ENCODE results near the gene MYOG.

Gene MYOG

GRCh38 chr1:203048086-203048485, 37.7 kb downstream of the MYOG start:
- FAIRE-seq = no peak
- DNase-seq (ENCODE audit: low spot score) = no peak

- peak; percentile 88 for FAIRE-seq
Measured at GRCh38 chr1:203046984-203047630, 38.7 kb downstream of the MYOG start.

GRCh38 chr1:203045821-203046594, 39.8 kb downstream of the MYOG start:
- DNase-seq (ENCODE audit: low spot score) (no peak), FAIRE-seq (no peak)

More at GRCh38 chr1:203046984-203047630, 38.7 kb downstream of the MYOG start:
- DNase-seq (ENCODE audit: low spot score) = peak; percentile 76

GRCh38 chr1:203045336-203045735, 40.5 kb downstream of the MYOG start:
- DNase-seq (ENCODE audit: low spot score) = no peak
- no peak for FAIRE-seq

GRCh38 chr1:203044546-203045250, 41.1 kb downstream of the MYOG start:
- FAIRE-seq (no peak), DNase-seq (ENCODE audit: low spot score) (no peak)

GRCh38 chr1:203043830-203044545, 41.8 kb downstream of the MYOG start:
- no peak for FAIRE-seq
- DNase-seq (ENCODE audit: low spot score) = no peak

- DNase-seq (ENCODE audit: low spot score) = no peak
- no peak for FAIRE-seq
Measured at GRCh38 chr1:203041351-203041932, 44.4 kb downstream of the MYOG start.

- no peak for DNase-seq (ENCODE audit: low spot score)
- FAIRE-seq = no peak
Measured at GRCh38 chr1:203040513-203041275, 45.1 kb downstream of the MYOG start.

- FAIRE-seq = no peak
- DNase-seq (ENCODE audit: low spot score) = no peak
Measured at GRCh38 chr1:203039609-203040512, 46.0 kb downstream of the MYOG start.

- FAIRE-seq (peak; percentile 15), DNase-seq (ENCODE audit: low spot score) (peak; percentile 62)
Measured at GRCh38 chr1:203038891-203039608, 46.8 kb downstream of the MYOG start.

GRCh38 chr1:203038217-203038741, 47.5 kb downstream of the MYOG start:
- FAIRE-seq = peak; percentile 79

GRCh38 chr1:203037509-203038190, 48.2 kb downstream of the MYOG start:
- no peak for FAIRE-seq

More at GRCh38 chr1:203038217-203038741, 47.5 kb downstream of the MYOG start:
- DNase-seq (ENCODE audit: low spot score) = peak; percentile 95

GRCh38 chr1:203036537-203036936, 49.3 kb downstream of the MYOG start:
- DNase-seq (ENCODE audit: low spot score) (no peak), FAIRE-seq (no peak)

More at GRCh38 chr1:203037509-203038190, 48.2 kb downstream of the MYOG start:
- no peak for DNase-seq (ENCODE audit: low spot score)

- DNase-seq (ENCODE audit: low spot score) = no peak
- no peak for FAIRE-seq
Measured at GRCh38 chr1:203036135-203036534, 49.7 kb downstream of the MYOG start.

- no peak for DNase-seq (ENCODE audit: low spot score)
- no peak for FAIRE-seq
Measured at GRCh38 chr1:203035111-203036000, 50.5 kb downstream of the MYOG start.

- FAIRE-seq (no peak), DNase-seq (ENCODE audit: low spot score) (no peak)
Measured at GRCh38 chr1:203034422-203035110, 51.2 kb downstream of the MYOG start.

All from RCC 7860 (cell line).